ENCODE results near the gene THYN1.
A peak's percentile ranks its signal among the peaks of the same experiment; 100 is the strongest.

The THYN1 gene

DNA sequence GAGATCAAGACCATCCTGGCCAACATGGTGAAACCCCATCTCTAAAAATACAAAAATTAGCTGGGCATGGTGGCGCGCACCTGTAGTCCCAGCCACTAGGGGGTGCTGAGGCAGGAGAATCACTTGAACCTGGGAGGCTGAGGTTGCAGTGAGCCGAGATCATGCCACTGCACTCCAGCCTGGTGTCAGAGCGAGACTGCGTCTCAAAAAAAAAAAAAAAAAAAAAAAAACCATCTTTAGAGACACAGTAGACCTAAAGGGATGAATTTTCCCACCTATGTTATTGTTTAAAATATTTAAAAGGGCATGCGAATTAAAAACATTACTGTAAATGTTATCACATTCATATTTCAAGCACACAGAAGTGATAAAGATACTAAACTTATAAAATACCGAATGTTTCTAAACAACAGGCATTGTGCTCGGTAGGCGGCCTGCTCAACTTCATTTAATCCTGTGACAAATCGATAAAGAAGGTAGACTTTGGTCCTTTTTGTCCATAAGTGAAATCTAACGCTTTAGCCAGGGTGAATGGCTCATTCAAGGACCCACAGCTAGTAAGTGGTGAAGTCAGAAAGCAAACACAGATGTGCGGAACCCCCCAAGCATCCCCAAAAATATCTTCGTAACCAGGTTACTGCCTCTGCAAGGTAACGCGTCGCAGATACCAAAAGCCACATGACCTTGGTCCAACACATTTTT, 45.5 kb downstream of the THYN1 start:
- DNase-seq = peak; percentile 74

DNA sequence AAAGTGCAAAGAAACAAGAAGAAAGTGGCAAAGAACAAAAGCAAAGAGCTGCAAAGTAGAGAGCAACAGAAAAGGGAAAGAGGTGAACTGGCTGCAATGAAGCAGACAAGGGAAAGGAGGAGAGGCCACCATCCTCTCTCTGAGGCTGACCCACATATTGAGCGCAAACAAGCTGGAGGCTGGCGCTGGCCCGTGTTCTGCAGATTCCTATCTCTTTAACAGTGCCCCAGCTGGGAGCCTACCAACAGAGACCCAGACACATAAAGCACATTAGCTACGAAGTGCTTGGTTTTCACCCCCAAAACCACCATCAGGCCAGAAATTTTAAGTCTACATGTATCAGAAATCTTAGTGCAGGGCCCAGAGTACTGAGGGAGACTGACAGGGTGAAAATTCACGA, 47.0 kb downstream of the THYN1 start:
- DNase-seq = no peak

DNA sequence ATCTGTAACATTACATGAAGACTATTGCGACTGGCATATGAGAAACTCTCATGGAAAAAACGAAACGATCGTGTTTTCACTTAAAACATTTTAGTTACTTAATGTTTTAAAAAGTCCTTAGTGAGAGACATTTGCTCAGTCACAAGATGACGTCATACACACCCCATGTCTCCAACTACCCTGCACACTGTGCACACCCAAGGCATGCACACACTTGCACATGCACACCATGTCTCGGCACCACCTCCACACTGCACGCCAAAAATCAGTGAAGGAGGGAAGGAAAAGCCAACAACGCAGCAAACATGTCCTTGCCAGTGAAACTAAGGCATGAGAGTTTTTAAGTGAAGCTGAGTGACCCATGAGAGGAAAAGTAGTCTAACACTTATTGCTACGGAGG, 47.4 kb downstream of the THYN1 start:
- no peak for DNase-seq

DNA sequence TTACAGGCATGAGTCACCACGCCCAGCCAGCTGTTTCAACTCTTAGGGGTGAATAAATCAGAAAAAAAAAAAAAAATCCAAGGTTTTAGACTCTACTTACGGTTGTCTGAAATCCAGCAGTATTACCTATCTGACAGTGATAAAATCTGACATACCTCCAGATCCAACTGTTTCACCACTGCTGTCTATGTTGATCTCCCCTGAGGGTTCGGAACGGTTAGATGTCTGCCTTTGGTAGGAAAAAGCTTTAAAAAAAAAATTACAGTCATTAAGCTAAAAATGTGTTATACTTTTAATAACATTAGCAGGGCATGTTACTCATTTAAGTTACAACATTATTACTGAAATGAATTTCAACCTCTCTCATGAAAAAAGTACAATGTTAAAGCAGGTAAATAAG, 50.5 kb downstream of the THYN1 start:
- no peak for DNase-seq

DNA sequence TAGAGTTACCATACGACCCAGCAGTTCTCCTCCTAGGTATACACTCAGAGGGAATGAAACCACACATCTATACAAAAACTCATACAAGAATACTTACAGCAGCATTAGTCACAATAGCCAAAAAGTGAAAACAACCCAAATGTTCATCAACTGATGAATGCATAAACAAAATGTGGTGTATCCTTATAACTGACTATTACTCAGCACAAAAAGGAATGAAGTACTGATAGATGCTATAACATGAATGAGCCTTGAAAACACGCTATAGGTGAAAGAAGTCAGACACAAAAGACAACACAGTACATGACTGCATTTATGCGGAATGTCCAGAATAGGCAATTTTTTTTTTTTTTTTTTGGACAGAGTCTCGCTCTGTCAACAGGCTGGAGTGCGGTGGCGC, 52.5 kb downstream of the THYN1 start:
- no peak for DNase-seq

DNA sequence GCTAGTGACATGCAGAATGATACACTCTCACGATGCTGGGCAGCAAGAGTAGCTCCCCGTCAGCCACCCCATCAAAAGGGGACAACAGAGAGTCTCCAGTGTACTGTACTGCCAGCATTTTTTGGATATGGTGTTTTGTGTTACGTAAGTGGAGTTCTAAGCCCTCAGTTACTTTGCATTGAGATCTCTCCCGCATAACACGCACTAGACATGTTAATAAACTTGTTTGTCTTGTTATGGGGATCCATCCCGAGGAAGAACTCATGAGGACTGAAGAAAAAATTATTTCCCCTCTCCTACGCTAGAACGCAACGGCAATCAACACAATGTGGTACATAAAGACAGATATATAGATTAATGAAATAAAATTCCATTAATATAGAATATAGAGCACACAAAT, 53.6 kb downstream of the THYN1 start:
- DNase-seq = no peak
